GM18909 (cell line): ENCODE results near the gene MIGA1.

Experiments
- ATAC-seq: cut with Tn5 transposase; IDR thresholded peaks from one replicate; pipeline ENCODE4 v1.9.1; 2021; ENCODE audit warnings: mild to moderate bottlenecking; ENCODE audit not compliant: unreplicated experiment, poor library complexity

The MIGA1 gene

GRCh38 chr1:77841574-77841973 lies 62.1 kb downstream of the MIGA1 start:
- no peak for ATAC-seq

- ATAC-seq: no peak
Observed at GRCh38 chr1:77845951-77846350, 66.5 kb downstream of the MIGA1 start.

- no peak for ATAC-seq
Observed at GRCh38 chr1:77846966-77847365, 67.5 kb downstream of the MIGA1 start.

GRCh38 chr1:77847621-77848080 lies 68.2 kb downstream of the MIGA1 start:
- ATAC-seq: no peak

GRCh38 chr1:77850082-77850481 lies 70.6 kb downstream of the MIGA1 start:
- no peak for ATAC-seq

DNA sequence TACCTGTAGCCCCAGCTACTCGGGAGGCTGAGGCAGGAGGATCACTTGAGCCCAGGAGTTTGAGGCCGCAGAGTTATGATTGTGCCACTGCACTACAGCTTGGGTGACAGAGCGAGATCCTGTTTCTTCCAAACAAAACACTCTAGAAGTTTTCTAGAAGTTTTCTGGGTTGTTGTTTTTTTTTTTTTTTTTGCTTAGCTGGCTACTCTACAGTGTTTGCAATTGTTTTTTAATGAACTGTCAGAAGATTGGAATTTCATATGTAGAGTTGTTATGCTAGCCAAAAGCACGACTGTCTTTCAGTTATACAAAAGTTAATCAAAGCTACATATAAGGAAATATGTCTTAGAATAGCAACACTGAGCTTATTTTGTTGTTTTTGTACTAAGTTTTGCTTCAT lies 78.1 kb downstream of the MIGA1 start:
- no peak for ATAC-seq

DNA sequence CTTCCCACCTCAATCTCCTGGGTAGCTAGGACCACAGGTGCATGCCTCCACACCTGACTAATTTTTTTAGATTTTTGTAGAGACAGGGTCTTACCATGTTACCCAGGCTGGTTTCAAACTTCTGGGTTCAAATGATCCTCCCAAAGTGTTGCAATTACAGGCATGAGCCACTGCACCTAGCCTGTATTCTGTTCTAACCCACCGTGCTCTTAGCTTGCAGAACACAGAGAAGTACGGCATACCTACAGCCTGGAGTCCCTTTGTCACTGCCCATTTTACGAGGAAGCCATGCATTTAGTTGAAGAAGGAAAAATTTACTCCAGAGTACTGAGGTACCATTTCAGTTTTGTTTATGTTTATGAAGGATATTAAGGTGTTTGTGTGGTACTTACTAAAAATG lies 79.3 kb downstream of the MIGA1 start:
- ATAC-seq: no peak

DNA sequence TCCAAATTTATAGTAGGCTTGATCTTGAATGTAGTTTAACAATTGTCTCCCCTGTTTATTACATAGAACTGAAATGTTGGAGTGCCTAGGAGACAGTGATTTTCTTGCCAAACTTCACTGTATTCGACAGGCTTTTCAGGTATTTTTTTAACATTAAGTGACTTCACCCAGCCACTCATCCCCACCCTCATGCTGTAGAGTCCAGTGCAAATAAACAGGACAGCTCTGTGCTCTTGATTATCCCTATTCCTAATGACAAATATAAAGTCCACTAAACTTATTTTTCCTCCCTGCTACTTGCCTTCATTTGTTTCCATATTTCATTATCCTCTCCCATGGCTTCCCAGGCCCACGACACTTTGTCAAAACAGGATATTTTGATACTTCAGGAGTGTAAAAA lies 79.8 kb downstream of the MIGA1 start:
- no peak for ATAC-seq

DNA sequence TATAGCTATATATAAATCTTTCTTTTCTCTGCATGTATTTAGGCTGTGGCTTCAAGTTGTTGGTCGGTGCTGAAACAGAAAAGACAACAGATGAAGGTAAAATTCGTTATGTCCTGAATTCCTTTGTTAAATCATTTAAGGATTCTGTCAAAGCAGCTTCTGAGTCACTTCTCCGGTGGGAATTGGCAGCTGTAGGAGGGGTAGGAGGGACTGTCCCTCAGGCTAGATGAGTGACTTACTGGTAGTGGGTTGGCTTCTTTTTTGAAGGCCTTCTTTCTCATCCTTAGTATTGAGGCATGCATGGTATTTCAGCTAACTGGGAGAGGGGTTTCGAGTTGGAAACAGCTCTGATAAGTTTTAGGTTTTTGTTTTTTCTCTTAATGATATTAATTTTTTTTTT lies 86.8 kb downstream of the MIGA1 start:
- ATAC-seq: no peak

DNA sequence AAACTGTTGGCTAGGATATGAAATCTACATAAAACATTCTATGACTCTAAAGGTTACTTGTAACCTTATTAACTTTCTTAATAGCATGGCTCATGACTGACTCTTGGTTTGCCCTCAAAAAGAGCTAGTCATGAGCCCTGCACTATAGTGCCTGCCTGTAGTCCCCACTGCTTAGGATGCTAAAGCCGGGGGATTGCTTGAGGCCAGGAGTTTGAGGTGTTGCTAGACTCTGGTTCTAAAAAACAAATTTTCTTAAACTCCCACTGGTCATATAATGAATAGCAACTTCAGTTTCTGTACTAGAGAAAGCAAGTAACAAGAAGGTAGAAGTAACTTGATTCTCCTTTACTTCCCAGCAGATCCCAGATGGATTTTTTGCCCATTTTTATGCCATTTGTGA lies 93.2 kb downstream of the MIGA1 start:
- no peak for ATAC-seq

GRCh38 chr1:77873461-77873860 lies 94.0 kb downstream of the MIGA1 start:
- ATAC-seq: no peak

GRCh38 chr1:77874804-77875445 lies 95.5 kb downstream of the MIGA1 start:
- ATAC-seq: no peak

GRCh38 chr1:77876884-77877283 lies 97.4 kb downstream of the MIGA1 start:
- no peak for ATAC-seq

DNA sequence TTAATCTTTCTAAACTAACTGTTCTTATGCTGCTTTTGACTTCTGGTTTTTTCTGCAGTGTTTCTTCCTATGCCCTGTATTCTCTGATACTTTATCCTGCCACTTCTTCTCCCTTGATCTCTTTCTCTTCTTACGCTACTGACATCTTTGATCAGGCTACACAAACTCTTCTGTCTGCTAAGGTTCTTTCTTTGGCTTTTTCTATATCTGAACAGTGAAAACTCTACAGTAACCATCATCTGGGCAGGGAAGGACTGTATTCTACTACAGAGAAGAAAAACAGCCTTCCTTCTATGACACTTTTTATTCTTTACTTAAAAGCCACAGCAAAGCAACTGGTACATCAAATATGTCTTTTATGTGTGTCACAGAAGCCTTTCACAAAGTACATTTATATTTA lies 101.6 kb downstream of the MIGA1 start:
- ATAC-seq: no peak

DNA sequence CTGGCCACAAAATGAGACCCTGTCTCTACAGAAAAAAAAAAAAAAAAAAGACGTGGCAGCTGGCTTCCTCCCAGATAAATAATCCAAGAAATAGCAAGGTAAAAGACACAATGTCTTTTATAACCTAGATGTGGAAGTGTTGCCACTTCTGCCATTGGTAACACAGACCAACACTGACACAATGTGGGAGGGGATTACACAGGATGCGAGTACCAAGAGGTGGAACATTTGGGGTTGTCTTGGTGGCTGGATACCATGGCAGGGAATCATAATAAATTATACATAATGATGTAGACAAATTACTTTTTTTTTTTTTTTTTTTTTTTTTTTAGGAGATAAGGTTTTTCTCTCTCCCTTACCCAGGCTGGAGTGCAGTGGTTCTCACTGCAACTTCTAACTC lies 103.0 kb downstream of the MIGA1 start:
- no peak for ATAC-seq

- peak; percentile 23 for ATAC-seq
Observed at GRCh38 chr1:77888081-77888780, 108.8 kb downstream of the MIGA1 start, which contains the start of gene NEXN. Gene NEXN, plus strand, starts transcription at chr1:77888624. Its CDS starts 27,483 bp downstream, at chr1:77916107.

DNA sequence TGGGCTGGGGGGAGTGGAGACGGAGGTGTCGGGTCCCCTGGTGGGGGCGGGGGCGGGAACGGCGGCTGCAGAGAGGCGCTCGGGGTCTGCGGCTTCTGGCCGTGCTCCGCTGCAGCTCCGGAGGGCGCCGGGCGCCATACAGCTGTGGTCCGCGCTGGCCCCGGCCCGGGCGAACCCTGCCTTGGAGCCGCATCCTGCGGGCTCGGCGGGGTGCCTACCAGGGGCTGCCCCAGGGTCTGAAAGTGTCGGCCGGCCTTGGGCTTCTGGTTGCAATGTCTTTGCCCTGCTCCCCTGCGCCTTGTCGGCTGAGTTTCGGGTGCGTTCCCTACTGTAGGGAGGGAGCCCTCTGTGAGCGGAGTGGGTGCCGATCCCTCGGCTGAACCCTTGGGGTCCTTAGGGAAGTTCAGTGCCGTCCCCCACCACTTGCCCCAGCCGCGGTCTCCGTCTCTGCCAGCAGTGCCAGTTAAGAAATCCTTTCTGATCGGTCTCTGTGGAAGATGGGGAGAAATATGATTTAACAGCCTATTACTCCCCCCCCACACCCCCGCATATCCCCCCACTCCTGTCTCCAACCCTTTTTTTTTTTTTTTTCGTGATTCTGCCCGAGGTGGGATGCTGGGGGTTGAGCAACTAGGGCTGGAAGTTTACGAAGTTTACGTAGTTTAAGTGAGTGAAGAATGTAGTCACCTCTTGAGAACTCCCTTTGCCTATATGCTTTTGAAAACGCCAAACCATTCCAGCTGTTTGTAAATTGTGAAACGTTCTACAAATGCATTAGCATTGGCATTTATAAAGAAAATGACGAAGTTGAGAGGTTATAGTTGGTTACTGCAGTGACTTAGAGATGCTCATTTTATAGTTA lies 109.6 kb downstream of the MIGA1 start:
- ATAC-seq: peak; percentile 76

DNA sequence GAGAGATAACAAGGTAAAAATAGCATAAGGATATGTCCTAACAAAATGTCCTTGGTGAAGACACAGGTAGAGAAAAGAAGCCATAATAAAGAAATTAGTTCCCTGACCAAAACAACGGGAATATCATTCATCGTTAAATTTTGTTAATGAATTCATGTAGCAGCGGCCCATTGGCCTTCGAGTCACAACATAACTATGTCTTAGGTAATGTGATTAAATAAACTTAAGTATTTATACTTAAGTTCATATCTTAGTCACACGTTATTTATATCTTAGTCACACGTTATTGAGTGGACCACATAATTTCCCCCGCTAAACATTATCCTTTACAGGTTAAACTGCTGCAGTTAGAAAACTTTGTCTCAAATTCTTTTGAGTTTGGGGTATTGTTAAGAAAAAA lies 110.2 kb downstream of the MIGA1 start:
- no peak for ATAC-seq

DNA sequence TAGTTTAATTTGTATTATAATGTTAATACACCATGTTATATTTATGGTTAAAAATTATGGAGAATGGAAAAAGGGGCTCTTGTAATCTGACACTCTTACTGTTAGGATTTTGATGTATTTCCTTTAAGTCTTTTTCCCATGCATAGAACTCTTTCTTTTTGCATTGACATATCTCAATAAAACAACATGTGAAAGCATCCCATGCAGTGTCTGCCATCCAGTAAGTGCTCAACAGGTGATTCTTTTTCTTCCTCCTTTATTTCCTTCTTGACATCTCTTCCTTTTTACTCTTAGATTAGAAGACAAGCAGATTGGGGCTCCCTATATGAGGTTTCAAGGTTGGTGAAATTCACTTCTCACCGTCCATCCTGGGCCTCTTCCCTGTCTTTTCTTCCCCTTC lies 111.8 kb downstream of the MIGA1 start:
- no peak for ATAC-seq

DNA sequence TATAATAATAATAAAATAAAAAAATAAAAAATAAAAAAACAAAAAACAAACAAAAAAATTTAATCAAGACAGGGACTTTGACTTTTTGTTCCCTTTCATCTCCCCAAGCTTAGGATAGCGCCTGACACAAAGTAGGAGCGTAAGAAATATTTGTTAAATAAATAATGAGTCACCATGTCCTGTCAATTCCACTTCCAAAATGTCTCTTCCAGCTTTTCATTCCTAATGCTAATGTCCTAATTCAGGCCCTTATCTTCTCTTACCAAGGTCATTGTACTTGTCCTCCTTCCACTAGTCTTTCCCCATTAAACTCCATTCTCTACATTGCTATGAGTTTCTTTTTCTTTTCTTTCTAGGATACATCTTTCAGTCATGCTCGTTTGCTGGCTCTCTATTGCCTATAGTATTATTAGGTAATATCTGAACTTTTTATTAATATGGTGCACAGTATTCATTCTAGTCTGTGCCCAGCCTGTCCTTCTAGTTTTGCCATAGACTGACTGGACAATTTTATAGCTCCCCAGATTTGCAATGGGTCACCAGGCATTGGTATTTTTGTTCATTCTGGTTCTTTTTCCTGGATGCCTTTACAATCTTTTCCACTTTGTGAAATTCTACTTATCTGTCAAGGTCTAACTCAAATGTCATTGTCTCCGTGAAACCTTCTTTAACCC lies 120.3 kb downstream of the MIGA1 start:
- no peak for ATAC-seq
